Stimulated activated CD8-positive, alpha-beta memory T cell treated with anti-CD3 and anti-CD28 coated beads, Interleukin-15, amount 100 ng/mL, for 48 hours (primary cell): Measurements from ENCODE around the gene PURB.
"Not testable (repeated sequence)": the region's sequence is repeated elsewhere in the genome, so short reads cannot be mapped to it uniquely, and the experiment has no call there.

ENCODE experiments used
- DNase-seq, 2 donors: peaks; one replicate each; pipeline ENCODE4 v3.0.0-alpha.2; 2020; ENCODE audit warnings: low read depth in 2 of 2

Gene PURB

DNA sequence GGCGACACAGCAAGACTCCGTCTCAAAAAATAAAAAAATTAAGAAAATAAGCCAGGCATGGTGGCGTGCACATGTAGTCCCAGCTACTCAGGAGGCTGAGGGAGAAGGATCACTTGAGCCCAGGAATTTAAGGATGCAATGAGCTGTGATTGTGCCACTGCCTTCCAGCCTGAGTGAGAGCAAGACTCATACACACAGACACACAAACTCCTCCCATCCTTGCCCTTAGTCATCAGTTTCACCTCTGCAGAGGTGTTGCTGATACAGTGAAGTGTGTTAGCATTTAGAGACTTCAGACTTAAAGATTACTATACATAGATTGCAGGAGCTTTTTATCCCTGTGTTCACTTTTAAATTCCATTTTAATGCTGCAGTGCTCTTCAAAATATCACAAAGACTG lies 31.9 kb downstream of the PURB start:
- DNase-seq, result peak; percentile 11 to 14

DNA sequence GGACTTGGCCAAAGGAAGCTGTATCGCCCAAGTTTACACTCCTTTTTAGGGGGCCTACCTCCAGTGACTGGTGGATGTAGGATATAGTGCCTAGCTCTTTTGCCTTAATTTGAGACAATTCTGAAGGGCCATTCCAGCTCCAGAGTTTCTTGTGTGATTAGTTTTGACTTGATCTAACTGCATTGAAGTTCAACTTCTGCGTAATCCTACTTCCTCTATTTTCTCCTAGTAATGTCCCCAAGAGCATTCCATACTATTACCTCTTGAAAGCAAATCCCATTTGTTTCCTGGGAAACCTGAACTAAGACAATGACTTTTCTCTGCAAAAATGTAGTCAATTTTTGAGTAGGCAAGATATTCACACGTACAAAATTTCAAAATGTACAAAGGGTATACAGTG lies 32.7 kb downstream of the PURB start:
- no peak for DNase-seq

DNA sequence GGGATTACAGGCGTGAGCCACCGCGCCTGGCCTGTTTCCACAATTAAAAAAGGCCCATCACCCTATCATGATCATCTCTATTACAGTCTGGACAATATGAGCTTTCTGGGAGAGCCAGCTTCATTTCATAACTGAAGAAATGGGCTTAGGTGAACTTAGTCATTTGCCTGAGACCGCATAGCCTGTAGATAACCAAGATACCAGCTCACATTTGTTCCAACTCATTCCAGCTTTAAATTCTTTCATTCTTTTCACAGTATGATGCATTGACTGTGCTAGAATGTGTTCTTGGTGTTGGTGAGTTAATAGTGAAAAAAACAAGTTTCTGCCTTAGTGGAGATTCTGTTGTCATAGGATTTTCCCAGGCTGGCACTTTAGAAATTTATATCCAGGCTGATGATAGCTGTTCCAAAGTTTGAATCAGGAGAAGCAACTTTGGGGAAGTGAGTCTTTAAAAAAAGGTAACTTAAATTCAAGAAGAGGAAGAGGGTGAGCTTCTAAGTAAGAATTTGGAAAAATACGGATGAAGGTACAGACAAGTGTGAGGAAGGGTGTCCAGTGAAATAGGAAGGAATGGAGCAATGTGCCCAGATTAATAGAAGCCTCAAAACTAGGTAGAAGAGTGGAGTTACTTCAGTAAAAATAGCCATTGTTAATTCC lies 35.3 kb downstream of the PURB start:
- DNase-seq, result no peak

DNA sequence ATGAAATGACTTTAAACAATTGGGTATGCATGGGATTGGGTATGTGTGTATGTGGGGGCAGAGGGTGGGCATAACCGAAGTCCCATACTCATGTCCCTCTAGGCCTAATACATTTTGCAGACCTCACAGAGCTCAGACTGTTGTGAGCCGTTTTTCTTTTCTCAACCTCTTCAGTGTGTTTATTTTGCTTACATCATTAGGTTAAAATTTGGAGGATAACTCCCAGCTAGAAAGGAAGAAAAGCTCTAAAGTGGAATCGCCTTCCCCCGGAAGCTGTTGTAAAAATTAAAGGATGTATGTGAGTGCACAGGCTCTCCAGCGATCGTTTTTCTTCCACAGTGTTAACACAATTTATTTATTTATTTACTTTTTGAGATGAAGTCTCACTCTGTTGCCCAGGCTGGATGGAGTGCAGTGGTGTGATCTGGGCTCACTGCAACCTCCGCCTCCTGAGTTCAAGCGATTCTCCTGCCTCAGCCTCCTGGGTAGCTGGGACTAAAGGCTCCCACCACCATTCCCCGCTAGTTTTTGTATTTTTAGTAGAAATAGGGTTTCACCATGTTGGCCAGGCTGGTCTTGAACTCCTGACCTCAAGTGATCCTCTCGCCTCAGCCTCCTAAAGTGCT lies 36.0 kb downstream of the PURB start:
- DNase-seq, result no peak

DNA sequence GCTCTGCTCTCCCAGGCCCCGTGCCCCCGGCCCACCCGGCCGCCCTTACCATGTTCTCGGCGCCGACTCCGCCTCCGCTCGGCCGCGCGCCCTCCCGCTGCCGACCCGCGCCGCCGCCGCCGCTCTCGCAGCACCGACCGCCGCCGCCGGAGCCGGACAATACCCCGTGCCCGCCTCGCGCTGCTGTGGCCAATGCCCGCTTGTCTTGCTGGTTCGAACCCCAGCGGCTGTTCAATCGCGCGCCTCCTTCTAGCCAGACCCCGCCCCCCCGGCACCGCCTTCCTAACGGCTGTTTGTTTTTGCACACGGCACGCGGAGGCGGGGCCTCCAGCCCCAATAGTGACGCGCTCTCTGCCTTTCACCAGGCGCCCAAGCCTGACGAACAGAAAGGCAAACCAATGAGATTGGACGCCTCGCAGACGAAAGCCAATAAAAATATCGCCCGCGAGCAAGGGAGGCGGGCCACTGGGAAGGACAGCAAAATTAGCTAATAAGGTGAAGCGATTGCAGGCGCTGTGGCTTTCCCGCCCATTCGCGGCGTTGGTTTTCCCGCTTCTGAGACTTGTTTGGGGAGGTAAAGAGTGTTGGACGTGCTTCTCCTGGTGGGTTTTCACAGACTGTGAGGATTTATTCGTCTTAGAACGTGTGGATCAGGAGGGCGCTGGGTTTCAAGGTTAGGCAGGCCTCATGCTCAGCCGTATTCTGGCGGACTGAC lies 37.3 kb downstream of the PURB start, which contains the start of gene H2AZ2:
TSS of gene H2AZ2 (minus strand) at position 168 of the 715 bp plus-strand sequence. CDS start at position 52, 116 bp downstream.
- peak; percentile 99 to 100 for DNase-seq

DNA sequence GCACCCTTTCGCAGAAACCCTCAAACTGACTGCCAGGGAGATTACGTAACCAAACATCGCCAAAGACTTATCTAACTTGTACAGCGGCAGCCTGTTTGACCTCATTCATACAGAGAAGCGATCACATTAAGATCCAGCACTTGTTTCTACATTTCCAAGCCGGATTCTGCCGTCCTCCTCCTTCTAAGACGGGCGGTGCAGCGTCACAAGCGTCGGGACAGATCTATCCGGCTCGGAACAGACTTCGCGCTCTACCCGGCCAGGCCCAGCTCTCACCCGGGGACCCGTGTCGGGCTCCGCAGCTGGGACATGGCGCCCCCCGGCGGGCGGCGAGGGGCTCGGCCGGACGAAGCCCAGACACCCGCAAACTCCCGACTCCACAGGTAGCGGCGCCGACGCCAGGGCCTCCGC lies 37.8 kb downstream of the PURB start:
- DNase-seq, result peak; percentile 76

DNA sequence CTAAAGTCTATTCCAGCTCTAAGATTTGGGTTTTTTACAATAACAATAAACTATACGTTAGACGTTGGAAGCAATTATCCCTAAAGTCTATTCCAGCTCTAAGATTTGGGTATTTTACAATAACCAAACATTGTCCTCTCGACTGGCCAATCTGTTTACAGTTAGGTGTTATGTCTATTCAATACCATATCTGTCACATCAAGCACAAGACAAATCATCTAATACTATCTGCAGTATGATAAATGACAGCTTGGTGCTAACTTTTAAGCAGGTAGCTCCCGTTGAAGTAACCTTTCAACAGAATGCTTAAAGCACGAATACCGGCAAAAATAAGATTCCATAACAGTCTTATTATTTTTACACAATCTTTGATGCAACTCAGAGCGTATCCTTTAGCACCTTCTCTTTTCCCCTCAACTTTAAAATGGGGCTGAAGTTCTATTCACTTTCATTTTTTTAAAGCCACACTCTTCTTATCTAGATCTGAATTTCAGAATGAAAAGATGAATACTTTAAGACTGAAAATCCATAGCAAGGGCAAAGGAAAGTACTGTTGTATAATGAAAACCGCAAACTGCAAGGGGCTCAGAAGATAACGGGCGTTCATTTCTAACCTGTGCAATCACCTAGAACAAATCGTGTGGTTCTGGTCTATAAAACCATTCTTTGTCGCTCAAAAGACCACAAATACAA lies 38.4 kb downstream of the PURB start:
- DNase-seq, result no peak

DNA sequence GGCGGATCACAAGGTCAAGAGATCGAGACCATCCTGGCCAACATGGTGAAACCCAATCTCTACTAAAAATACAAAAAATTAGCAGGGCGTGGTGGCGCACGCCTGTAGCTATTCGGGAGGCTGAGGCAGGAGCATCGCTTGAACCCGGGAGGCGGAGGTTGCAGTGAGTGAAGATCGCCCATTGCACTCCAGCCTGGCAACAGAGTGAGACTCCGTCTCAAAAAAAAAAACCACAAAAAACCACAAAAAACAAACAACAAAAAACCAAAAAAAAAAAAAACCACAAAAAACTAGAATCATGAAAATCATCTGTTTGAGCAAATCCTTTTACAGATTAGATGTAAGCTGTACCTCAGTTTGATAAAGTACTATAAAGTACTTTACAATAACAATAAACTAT lies 38.9 kb downstream of the PURB start:
- not testable (repeated sequence) for DNase-seq

DNA sequence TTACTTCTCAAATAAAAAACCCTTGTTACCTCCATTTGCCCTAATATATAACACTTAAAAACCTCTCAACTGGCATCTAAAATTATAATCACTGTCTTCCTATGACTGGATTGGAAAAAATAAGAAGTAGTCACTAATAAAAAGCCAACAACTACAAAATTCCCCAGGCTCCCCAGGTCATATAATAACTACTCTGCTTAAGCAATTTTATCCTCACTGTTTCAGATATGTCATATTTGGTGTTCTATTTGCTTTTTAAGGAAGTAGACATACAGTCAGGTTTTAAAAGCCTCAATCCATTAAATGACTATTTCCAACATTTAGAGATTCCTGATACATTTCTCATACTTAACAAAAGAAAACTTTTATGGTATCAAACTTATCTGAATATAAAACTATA lies 39.9 kb downstream of the PURB start:
- no peak for DNase-seq

DNA sequence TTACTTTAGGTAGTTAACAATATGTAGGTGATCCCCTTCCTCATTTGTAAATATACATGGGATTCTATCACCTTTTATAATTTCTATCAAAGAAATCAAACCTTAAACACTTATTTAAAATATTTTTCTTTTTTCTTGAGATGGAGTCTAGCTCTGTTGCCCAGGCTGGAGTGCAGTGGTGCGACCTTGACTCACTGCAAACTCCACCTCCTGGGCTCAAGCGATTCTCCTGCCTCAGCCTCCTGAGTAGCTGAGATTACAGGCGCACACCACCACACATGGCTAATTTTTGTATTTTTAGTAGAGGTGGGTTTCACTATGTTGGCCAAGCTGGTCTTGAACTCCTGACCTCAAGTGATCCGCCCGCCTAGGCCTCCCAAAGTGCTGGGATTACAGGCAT lies 41.9 kb downstream of the PURB start:
- not testable (repeated sequence) for DNase-seq

DNA sequence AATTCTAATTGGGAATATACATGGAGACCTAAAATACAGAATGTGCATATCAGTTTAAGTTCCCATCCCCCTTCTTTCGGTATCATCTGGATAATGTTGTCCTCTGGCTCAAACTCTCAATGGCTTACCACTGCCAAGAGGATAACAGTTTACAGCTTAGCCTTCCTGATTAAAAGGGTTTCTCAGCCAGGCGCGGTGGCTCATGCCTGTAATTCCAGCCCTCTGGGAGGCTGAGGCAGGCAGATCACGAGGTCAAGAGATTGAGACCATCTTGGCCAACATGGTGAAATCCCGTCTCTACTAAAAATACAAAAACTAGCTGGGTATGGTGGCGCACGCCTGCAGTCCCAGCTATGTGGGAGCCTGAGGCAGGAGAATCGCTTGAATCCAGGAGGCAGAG lies 42.7 kb downstream of the PURB start:
- not testable (repeated sequence) for DNase-seq

DNA sequence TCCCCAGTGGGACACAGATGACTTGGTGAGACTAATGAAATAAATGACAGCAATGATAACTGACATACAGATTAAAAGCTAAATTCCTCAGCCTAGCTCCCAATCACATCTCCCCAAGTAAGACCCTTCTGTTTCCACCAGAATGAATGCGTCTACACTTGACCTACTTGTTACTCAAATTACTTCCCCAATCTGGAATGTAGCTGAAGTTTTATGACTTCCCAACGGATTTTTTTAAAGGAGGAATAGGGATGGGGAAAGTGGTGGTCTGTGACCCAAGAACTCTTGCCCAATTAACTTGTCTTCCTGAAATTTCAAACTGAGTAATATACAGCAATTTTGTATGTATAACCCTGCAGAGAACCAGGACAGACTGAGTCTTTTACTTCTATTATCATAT lies 46.6 kb downstream of the PURB start:
- no peak for DNase-seq

DNA sequence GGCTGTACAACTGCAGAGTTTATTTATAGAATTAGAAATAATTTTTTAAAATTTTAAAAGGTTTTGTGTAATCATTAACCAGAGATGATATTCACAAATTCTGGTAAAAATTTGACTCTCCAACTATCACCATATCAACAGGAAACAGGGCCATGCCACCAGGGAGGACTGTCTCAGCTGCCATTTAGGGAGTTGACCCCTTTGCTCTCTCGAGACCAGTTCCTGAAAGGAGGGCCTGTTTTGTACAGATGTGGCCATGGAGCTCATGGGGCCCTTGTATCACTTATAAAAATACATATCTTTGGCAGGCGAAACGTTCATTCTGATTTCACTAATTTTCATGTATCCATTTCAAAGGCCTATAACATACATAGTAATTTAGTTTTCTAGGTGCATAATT lies 57.8 kb downstream of the PURB start:
- no peak for DNase-seq
